ENCODE results near the gene PTPRT.
"Not testable (repeated sequence)": the region's sequence is repeated elsewhere in the genome, so short reads cannot be mapped to it uniquely, and the experiment has no call there.

PTPRT gene

GRCh38 chr20:42906120-42906519 is 283.6 kb downstream of the PTPRT start:
- DNase-seq (ENCODE audit: low read depth): no peak
- no peak for TF ChIP-seq CTCF (IDR thresholded peaks at IDR 0.05; ENCODE audit: insufficient read depth, low read depth, low read length, missing control alignments)
- H3K4me3 ChIP-seq (ENCODE audit: low read depth, low read length): no peak overlapping the region

- TF ChIP-seq CTCF (IDR thresholded peaks at IDR 0.05; ENCODE audit: insufficient read depth, low read depth, low read length, missing control alignments): no peak
- no peak for DNase-seq (ENCODE audit: low read depth)
Observed at GRCh38 chr20:42902509-42902908, 287.2 kb downstream of the PTPRT start.

GRCh38 chr20:42901689-42902440 is 287.8 kb downstream of the PTPRT start:
- no peak overlapping the region for H3K4me3 ChIP-seq (ENCODE audit: low read depth, low read length)
- DNase-seq (ENCODE audit: low read depth): no peak
- TF ChIP-seq CTCF (IDR thresholded peaks at IDR 0.05; ENCODE audit: insufficient read depth, low read depth, low read length, missing control alignments): no peak

More at GRCh38 chr20:42902509-42902908, 287.2 kb downstream of the PTPRT start:
- H3K4me3 ChIP-seq (ENCODE audit: low read depth, low read length): no peak overlapping the region

- H3K4me3 ChIP-seq (ENCODE audit: low read depth, low read length); DNase-seq (ENCODE audit: low read depth): not testable (repeated sequence)
Observed at GRCh38 chr20:42900764-42901163, 288.9 kb downstream of the PTPRT start.

GRCh38 chr20:42895020-42895419 is 294.7 kb downstream of the PTPRT start:
- H3K4me3 ChIP-seq (ENCODE audit: low read depth, low read length): no peak overlapping the region
- no peak for DNase-seq (ENCODE audit: low read depth)
- TF ChIP-seq CTCF (IDR thresholded peaks at IDR 0.05; ENCODE audit: insufficient read depth, low read depth, low read length, missing control alignments): no peak

GRCh38 chr20:42894483-42894882 is 295.2 kb downstream of the PTPRT start:
- no peak for TF ChIP-seq CTCF (IDR thresholded peaks at IDR 0.05; ENCODE audit: insufficient read depth, low read depth, low read length, missing control alignments)
- H3K4me3 ChIP-seq (ENCODE audit: low read depth, low read length): no peak overlapping the region
- no peak for DNase-seq (ENCODE audit: low read depth)

- TF ChIP-seq CTCF (IDR thresholded peaks at IDR 0.05; ENCODE audit: insufficient read depth, low read depth, low read length, missing control alignments): no peak
- no peak for DNase-seq (ENCODE audit: low read depth)
- H3K4me3 ChIP-seq (ENCODE audit: low read depth, low read length): no peak overlapping the region
Observed at GRCh38 chr20:42889517-42889916, 300.2 kb downstream of the PTPRT start.
